Measurements from ENCODE around the gene BCR. TPM values are rescaled to one million over a fixed set of nuclear protein-coding genes. Genes with fewer than 3 reads are reported as not detected.

BCR gene
- total and polyA plus RNA-seq, 2 of the 13 experiments (the other 11 are each of a cell fraction or from before 2014, with no cell fraction given), result 19.9 to 33.6 TPM

DNA sequence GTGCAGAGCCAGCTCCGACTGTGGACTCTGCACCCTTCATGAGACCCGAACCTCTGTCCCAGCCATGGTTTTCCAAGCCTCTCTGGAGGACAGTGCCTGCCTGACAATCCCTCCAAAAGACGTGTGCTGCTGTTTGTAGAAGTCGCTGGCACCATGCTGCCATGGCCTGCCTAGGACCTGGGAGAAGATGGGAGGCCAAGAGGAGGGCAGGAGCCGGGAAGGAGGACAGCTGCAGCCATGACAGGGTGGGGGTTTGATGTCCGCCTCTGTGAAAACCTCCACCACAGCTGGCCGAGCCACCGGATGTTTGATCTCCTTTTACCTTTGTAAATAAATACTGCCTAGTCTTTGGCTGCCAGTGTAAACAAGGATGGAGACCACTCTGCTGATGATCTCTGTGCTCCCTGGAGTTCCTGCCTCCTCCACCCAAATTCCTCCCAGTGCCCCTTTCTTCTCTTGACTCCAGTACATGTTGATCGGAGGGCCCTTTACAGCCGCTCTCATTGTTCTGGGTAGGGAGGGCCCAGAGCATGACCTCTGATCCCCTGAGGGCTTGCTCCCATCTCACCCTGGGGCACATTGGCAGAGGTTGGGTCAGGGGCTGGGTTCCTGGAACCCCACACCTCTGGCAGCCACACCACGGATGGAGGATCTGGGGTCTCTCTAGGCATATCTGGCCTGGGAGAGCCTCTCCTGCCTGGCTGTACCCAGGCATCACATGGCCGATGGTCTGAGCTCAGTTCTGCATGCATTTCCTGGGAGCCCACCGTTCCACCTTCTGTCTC, 66.9 kb downstream of the BCR start (continued):
- TF ChIP-seq, protein P1, sequence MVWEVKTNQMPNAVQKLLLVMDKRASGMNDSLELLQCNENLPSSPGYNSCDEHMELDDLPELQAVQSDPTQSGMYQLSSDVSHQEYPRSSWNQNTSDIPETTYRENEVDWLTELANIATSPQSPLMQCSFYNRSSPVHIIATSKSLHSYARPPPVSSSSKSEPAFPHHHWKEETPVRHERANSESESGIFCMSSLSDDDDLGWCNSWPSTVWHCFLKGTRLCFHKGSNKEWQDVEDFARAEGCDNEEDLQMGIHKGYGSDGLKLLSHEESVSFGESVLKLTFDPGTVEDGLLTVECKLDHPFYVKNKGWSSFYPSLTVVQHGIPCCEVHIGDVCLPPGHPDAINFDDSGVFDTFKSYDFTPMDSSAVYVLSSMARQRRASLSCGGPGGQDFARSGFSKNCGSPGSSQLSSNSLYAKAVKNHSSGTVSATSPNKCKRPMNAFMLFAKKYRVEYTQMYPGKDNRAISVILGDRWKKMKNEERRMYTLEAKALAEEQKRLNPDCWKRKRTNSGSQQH (CRISPR knock-in tag; IDR thresholded peaks at IDR 0.05; ENCODE audit: low read depth), result peak; percentile 80; the same call in 1 of the 2 replicates
- TF ChIP-seq, protein P2, sequence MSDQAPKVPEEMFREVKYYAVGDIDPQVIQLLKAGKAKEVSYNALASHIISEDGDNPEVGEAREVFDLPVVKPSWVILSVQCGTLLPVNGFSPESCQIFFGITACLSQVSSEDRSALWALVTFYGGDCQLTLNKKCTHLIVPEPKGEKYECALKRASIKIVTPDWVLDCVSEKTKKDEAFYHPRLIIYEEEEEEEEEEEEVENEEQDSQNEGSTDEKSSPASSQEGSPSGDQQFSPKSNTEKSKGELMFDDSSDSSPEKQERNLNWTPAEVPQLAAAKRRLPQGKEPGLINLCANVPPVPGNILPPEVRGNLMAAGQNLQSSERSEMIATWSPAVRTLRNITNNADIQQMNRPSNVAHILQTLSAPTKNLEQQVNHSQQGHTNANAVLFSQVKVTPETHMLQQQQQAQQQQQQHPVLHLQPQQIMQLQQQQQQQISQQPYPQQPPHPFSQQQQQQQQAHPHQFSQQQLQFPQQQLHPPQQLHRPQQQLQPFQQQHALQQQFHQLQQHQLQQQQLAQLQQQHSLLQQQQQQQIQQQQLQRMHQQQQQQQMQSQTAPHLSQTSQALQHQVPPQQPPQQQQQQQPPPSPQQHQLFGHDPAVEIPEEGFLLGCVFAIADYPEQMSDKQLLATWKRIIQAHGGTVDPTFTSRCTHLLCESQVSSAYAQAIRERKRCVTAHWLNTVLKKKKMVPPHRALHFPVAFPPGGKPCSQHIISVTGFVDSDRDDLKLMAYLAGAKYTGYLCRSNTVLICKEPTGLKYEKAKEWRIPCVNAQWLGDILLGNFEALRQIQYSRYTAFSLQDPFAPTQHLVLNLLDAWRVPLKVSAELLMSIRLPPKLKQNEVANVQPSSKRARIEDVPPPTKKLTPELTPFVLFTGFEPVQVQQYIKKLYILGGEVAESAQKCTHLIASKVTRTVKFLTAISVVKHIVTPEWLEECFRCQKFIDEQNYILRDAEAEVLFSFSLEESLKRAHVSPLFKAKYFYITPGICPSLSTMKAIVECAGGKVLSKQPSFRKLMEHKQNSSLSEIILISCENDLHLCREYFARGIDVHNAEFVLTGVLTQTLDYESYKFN (CRISPR knock-in tag; conservative IDR thresholded peaks at IDR 0.05), result peak; percentile 95
- TF ChIP-seq MIER2 (CRISPR knock-in tag; IDR thresholded peaks at IDR 0.05), result no peak
- no peak for TF ChIP-seq ZNF577 (CRISPR knock-in tag; IDR thresholded peaks at IDR 0.05; ENCODE audit: borderline replicate concordance, low read depth)
- no peak for TF ChIP-seq JUNB (CRISPR knock-in tag; IDR thresholded peaks at IDR 0.05; ENCODE audit: borderline replicate concordance)
- TF ChIP-seq ZNF782 (CRISPR knock-in tag; IDR thresholded peaks at IDR 0.05; ENCODE audit: borderline replicate concordance), result no peak
- TF ChIP-seq ZNF441 (CRISPR knock-in tag; IDR thresholded peaks at IDR 0.05; ENCODE audit: borderline replicate concordance), result peak; percentile 79
- no peak for TF ChIP-seq PTBP1 (IDR thresholded peaks at IDR 0.05; ENCODE audit: low read depth, low read length, poor library complexity, severe bottlenecking)
- no peak for TF ChIP-seq AGO1 (IDR thresholded peaks at IDR 0.05; ENCODE audit: low read depth, low read length, poor library complexity, severe bottlenecking)
- TF ChIP-seq, protein P3, sequence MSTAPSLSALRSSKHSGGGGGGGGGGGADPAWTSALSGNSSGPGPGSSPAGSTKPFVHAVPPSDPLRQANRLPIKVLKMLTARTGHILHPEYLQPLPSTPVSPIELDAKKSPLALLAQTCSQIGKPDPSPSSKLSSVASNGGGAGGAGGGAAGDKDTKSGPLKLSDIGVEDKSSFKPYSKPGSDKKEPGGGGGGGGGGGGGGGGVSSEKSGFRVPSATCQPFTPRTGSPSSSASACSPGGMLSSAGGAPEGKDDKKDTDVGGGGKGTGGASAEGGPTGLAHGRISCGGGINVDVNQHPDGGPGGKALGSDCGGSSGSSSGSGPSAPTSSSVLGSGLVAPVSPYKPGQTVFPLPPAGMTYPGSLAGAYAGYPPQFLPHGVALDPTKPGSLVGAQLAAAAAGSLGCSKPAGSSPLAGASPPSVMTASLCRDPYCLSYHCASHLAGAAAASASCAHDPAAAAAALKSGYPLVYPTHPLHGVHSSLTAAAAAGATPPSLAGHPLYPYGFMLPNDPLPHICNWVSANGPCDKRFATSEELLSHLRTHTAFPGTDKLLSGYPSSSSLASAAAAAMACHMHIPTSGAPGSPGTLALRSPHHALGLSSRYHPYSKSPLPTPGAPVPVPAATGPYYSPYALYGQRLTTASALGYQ (CRISPR knock-in tag; IDR thresholded peaks at IDR 0.05), result peak; percentile 57; the same call in 1 of the 2 replicates
- TF ChIP-seq ZNF460 (CRISPR knock-in tag; IDR thresholded peaks at IDR 0.05; ENCODE audit: borderline replicate concordance), result no peak
- no peak for TF ChIP-seq AHR (CRISPR knock-in tag; IDR thresholded peaks at IDR 0.05)
- TF ChIP-seq ZNF142 (CRISPR knock-in tag; IDR thresholded peaks at IDR 0.05), result peak; percentile 73; the same call in 1 of the 2 replicates
- no peak for TF ChIP-seq TAF15 (IDR thresholded peaks at IDR 0.05; ENCODE audit: low read depth, low read length, poor library complexity, severe bottlenecking)
- no peak for TF ChIP-seq MAFF (IDR thresholded peaks at IDR 0.05; ENCODE audit: low read depth, low read length)
